Spinal cord (tissue), 10 donors: Measurements from ENCODE around the gene PPP1CB. TPM values are rescaled to one million over a fixed set of nuclear protein-coding genes. Genes with fewer than 3 reads are reported as not detected.
"Not testable (repeated sequence)": the region's sequence is repeated elsewhere in the genome, so short reads cannot be mapped to it uniquely, and the experiment has no call there.

Experiments used
- DNase-seq, 6 donors: peaks; one replicate each; pipeline versions ENCODE4 v3.0.0 to v3.0.0-alpha.2; 2013 to 2015; ENCODE audit warnings: low spot score in 6 of 6, low read depth in 4 of 6
- H3K27ac ChIP-seq: one replicate; pipeline ENCODE4 v1.5.1; 2013; ENCODE audit warnings: low read depth, low read length, control low read depth
- H3K27me3 ChIP-seq: one replicate; pipeline ENCODE4 v1.6.1; 2013; ENCODE audit warnings: low read length; ENCODE audit not compliant: control insufficient read depth, insufficient read depth
- H3K36me3 ChIP-seq: one replicate; pipeline ENCODE4 v1.6.1; 2013; ENCODE audit warnings: low read length; ENCODE audit not compliant: control insufficient read depth, insufficient read depth
- H3K4me1 ChIP-seq: one replicate; pipeline ENCODE4 v1.6.1; 2013; ENCODE audit warnings: low read length; ENCODE audit not compliant: control insufficient read depth, insufficient read depth
- H3K4me3 ChIP-seq: one replicate; pipeline ENCODE4 v1.5.1; 2013; ENCODE audit warnings: low read depth, low read length, control low read depth
- H3K9me3 ChIP-seq: one replicate; pipeline ENCODE4 v1.6.1; 2013; ENCODE audit warnings: low read length; ENCODE audit not compliant: control insufficient read depth, insufficient read depth
- WGBS: methylation state at CpG from one replicate; pipeline ENCODE4 v1.1.5; 2013; ENCODE audit warnings: missing lambda C conversion rate; ENCODE audit not compliant: insufficient coverage; 5-methylcytosine and 5-hydroxymethylcytosine counted together
- polyA plus RNA-seq, 2 donors: library from polyadenylated mRNA; unstranded; fragments of 120-200 nt; gene quantifications; one replicate each; pipeline ENCODE4 v1.2.1, GENCODE V29; 2013; ENCODE audit not compliant: insufficient read length in 2 of 2
- total RNA-seq, 2 donors: library from RNA; depleted of rRNA in 1 of 2; stranded (reverse); fragments of 120-200 nt in 1 of 2; fragments of >200 nt in 1 of 2; gene quantifications; one replicate each; pipeline versions ENCODE4 v1.2.3 to v1.2.4, GENCODE V29; 2013 to 2014
- donor health status: healthy.

Gene PPP1CB
- total and polyA plus RNA-seq, 4 donors = 149 to 324 (median 178) TPM

DNA sequence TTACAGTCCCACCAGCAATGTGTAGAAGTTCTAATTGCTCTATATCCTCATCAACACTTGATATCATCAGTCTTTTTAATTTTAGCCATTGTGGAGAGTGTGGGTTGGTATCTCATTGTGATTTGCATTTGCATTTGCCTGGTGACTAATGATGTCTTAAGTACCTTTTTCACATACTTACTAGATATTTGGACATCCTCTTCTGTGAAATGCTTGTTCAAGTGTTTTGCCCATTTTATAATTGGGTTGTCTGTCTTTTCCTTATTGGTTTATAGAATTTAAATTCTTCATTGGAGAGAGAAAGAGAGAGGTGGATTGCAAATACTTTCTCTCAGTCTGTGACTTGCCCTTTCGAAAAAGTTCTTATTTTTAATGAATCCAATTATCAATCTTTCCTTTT lies 14.0 kb upstream of the PPP1CB start:
- no CpG with 5 or more reads among the region's 1 CpG for WGBS
- no peak overlapping the region for H3K27ac ChIP-seq
- H3K27me3 ChIP-seq = no peaks in the 10 kb centered on the region
- peaks cover 3% of the 10 kb centered on the region for H3K9me3 ChIP-seq
- no peaks in the 10 kb centered on the region for H3K4me1 ChIP-seq
- no peak for DNase-seq
- H3K4me3 ChIP-seq = no peak overlapping the region
- no peaks in the 10 kb centered on the region for H3K36me3 ChIP-seq

DNA sequence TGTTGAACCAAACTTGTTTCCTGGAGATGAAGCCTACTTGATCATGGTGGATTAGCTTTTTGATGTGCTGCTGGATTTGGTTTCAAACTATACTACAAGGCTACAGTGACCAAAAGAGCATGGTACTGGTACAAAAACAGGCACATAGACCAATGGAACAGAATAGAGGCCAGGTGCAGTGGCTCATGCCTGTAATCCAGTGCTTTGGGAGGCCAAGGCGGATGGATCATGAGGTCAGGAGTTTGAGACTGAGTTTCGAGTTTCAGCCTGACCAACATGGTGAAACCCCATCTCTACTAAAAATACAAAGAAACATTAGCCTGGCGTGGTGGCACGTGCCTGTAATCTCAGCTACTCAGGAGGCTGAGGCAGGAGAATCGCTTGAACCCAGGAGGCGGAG lies 9.0 kb upstream of the PPP1CB start:
- not testable (repeated sequence) for H3K4me1 ChIP-seq, H3K9me3 ChIP-seq, H3K27ac ChIP-seq, H3K36me3 ChIP-seq, H3K4me3 ChIP-seq, DNase-seq, H3K27me3 ChIP-seq
- no CpG with 5 or more reads among the region's 6 CpGs for WGBS

DNA sequence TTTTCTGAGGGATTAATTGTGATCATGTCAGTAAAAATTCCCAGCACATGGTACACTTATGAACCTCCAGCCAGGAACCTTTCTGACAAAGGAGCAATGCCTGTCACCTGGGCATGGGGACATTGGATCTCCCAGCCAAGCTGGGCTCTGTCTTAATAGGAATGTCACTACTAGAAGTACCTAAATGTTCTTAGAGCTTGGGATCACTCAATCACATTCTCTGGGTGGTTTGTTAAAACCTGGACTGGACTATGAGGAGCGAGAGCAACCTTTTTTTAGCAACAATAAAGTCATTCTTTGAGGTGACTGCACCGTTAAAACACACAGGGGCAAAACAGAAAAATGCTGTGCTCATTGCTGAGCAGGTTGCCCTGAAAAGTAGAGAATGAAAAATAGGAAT lies 6.4 kb upstream of the PPP1CB start:
- DNase-seq = no peak
- Histone ChIP-seq H3K4me1 (peaks cover 2% of the 10 kb centered on the region), H3K27ac (no peak overlapping the region), H3K36me3 (no peaks in the 10 kb centered on the region), H3K27me3 (no peaks in the 10 kb centered on the region), H3K4me3 (no peak overlapping the region), H3K9me3 (no peaks in the 10 kb centered on the region)
- 20% methylated on average over 1 of the region's 2 CpGs for WGBS

DNA sequence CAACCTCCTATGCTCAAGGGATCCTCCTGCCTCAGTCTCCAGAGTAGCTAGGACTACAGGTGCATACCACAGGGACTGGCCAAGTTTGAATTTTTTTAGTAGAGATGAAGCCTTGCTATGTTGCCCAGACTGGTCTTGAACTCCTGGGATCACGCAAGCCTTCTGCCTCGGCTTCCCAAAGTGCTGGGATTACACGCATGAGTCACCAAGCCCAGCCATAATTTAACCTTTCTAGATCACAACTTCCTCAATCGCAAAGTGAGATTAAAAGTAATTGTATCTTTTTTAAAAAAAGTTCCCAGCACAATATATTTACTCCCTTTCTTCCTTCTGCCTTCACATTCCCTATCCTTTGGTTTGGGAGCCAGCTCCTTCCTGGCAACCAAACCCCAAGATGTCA lies 5.8 kb upstream of the PPP1CB start:
- WGBS = no CpG with 5 or more reads among the region's 4 CpGs
- no peak overlapping the region for H3K4me3 ChIP-seq

DNA sequence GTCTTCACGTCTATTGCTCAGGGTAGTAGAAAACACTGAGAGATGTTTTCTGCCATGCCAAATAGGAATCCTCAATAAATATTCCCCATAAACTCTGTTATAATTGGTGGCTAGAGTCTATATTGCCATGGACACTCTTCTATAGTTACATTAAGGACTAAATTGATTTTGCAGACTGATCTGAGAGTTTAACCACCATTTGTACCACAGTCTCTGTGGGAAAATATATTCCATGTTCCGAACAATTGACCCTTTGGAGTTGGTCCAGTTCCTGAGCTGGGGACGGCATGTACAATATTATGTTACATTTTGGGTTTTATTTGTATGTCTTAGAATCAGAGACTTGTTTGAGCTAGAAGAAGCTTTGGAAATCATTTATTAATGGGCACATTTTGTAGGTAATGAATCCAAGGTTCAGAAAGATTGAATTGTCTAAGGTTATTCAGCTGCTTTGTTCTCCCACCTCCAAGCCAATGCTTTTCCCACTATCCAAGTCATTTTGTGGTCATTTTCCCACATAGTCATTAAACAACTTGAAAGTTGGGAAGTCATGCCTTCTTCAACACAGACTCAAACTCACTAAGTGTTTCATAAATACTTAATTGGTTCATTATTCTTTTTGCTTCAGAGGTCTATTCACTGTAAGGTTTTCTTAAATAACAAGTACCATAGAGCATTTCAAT lies 5.1 kb upstream of the PPP1CB start:
- Histone ChIP-seq H3K27me3 (no peaks in the 10 kb centered on the region), H3K4me1 (peaks cover 2% of the 10 kb centered on the region), H3K9me3 (no peaks in the 10 kb centered on the region), H3K27ac (no peak overlapping the region), H3K4me3 (no peak overlapping the region), H3K36me3 (no peaks in the 10 kb centered on the region)
- no peak for DNase-seq
- no CpG with 5 or more reads among the region's 3 CpGs for WGBS

More for the DNA sequence above, 5.8 kb upstream of the PPP1CB start:
- Histone ChIP-seq H3K9me3 (no peaks in the 10 kb centered on the region), H3K27ac (no peak overlapping the region), H3K27me3 (no peaks in the 10 kb centered on the region), H3K36me3 (no peaks in the 10 kb centered on the region), H3K4me1 (peaks cover 2% of the 10 kb centered on the region)
- no peak for DNase-seq

DNA sequence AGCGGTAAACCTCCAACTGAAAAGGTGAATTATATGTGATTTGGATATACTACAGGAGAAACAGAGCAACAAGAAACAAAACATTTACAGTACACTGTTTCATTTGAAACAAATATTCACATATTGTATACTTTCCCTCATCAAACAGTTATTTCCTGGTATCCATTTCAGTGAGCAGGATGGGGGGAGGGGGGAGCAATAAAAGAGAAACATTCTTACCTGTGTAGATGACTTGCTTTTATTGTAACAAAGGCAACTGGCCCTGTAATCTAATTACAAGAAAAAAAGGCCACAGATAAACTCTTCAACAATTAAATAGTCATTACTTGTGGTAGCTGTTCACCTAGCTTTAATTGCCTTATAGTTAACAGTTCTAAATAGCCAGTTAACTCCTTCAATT lies 3.9 kb upstream of the PPP1CB start:
- no CpG with 5 or more reads among the region's 1 CpG for WGBS
- Histone ChIP-seq H3K36me3 (no peaks in the 10 kb centered on the region), H3K9me3 (no peaks in the 10 kb centered on the region), H3K4me1 (peaks cover 2% of the 10 kb centered on the region), H3K27me3 (no peaks in the 10 kb centered on the region), H3K27ac (no peak overlapping the region), H3K4me3 (no peak overlapping the region)
- no peak for DNase-seq

DNA sequence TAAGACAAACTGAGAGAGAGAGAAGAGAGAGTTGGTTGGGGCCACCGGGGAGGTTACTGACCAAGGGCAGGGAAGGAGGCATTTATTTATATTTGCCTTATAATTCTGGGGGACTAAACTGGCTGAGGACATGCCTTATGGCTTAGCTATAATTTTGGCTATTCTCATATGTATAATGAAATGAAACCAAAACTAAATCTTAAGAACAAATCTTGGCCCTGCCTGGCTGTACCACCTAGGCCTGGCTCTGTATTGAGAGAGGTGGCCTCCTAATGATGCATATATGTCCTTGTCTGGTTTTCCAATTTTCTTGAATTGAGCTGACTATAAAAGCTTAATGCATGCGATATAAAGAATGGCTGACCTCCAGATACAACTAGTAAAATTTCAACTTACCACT lies 3.5 kb upstream of the PPP1CB start:
- WGBS = no CpG with 5 or more reads among the region's 2 CpGs
- no peaks in the 10 kb centered on the region for H3K27me3 ChIP-seq
- no peaks in the 10 kb centered on the region for H3K9me3 ChIP-seq
- H3K4me1 ChIP-seq = peaks cover 2% of the 10 kb centered on the region
- H3K36me3 ChIP-seq = no peaks in the 10 kb centered on the region
- no peak for DNase-seq
- no peak overlapping the region for H3K27ac ChIP-seq
- no peak overlapping the region for H3K4me3 ChIP-seq

DNA sequence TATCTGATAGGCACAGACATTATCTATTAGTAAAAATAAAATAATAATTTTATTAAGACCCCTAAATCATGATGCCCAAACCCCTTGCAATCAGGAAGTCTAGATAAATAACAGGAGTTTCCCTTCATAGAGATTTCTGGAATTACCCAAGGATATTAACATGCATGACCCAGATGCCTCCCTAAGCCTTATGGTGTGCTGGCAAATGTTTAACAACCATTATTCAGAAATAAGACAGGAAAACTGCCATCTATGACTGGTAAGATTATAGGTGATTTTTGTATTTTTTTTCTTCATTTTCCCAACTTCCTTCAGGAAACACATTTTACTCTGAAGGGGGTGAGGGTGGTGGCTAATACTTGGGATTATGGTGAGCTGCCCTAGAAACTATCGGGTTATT lies 2.7 kb upstream of the PPP1CB start:
- Histone ChIP-seq H3K4me3 (no peak overlapping the region), H3K27ac (no peak overlapping the region), H3K36me3 (no peaks in the 10 kb centered on the region), H3K4me1 (peaks cover 7% of the 10 kb centered on the region), H3K27me3 (no peaks in the 10 kb centered on the region), H3K9me3 (no peaks in the 10 kb centered on the region)
- DNase-seq = no peak
- WGBS = no CpG with 5 or more reads among the region's 1 CpG

DNA sequence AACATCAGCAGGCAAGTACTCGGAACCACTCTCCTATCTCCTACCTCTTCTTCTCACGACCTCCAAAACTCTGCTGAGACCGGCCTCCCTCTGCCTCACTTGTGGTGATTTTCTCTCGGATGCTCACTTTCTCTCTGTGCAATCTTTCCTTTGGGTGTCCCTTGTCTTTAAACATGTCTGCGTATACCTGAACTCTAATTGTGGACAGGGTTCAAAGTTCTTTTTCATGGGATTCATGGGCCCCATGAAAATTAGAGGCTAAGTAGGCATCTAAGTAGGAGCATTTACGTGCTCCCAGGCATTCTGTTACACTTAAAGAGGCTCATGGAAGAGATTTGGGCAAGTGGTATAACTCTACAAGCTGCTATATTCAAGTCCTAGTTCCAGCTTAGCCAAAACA lies 2.1 kb upstream of the PPP1CB start:
- no peak for DNase-seq
- no peaks in the 10 kb centered on the region for H3K27me3 ChIP-seq
- no peaks in the 10 kb centered on the region for H3K36me3 ChIP-seq
- 100% methylated on average over 3 of the region's 6 CpGs for WGBS
- H3K4me1 ChIP-seq = peaks cover 7% of the 10 kb centered on the region
- H3K27ac ChIP-seq = no peak overlapping the region
- H3K9me3 ChIP-seq = no peaks in the 10 kb centered on the region
- no peak overlapping the region for H3K4me3 ChIP-seq
